CD4-positive, alpha-beta T cell treated with Interferon alpha-2 for 1 hour (primary cell): Measurements from ENCODE around the gene VAMP1.
A peak's percentile ranks its signal among the peaks of the same experiment; 100 is the strongest.
"Not testable (repeated sequence)": the region's sequence is repeated elsewhere in the genome, so short reads cannot be mapped to it uniquely, and the experiment has no call there.

Experiments used
- DNase-seq, 2 donors: peaks; one replicate each; pipeline ENCODE4 v3.0.0-alpha.2; 2020 to 2022

The VAMP1 gene

GRCh38 chr12:6469092-6469491 is 1.4 kb downstream of the VAMP1 start:
- DNase-seq = no peak

- no peak for DNase-seq
These were observed 2.2 kb downstream of the VAMP1 start for GRCh38 chr12:6468283-6468575.

- DNase-seq = not testable (repeated sequence)
These were observed 2.8 kb downstream of the VAMP1 start for GRCh38 chr12:6467571-6468282.

- DNase-seq = not testable (repeated sequence)
These were observed 3.7 kb downstream of the VAMP1 start for GRCh38 chr12:6466751-6467150.

- no peak for DNase-seq
These were observed 4.3 kb downstream of the VAMP1 start for GRCh38 chr12:6466184-6466573.

- peak; percentile 35 to 73 for DNase-seq
These were observed 4.9 kb downstream of the VAMP1 start for GRCh38 chr12:6465467-6466183.

- no peak for DNase-seq
These were observed 5.9 kb downstream of the VAMP1 start for GRCh38 chr12:6464531-6464930.

GRCh38 chr12:6463858-6464257 is 6.6 kb downstream of the VAMP1 start:
- no peak for DNase-seq

- DNase-seq = no peak
These were observed 7.3 kb downstream of the VAMP1 start for GRCh38 chr12:6463216-6463615.

- DNase-seq = no peak
These were observed 8.1 kb downstream of the VAMP1 start for GRCh38 chr12:6462234-6462995.

- DNase-seq = peak; percentile 86 to 87
These were observed 8.9 kb downstream of the VAMP1 start for GRCh38 chr12:6461401-6462233.

- DNase-seq = peak in 1 of 2 donors; percentile 68
These were observed 9.6 kb downstream of the VAMP1 start for GRCh38 chr12:6460751-6461371.

- no peak for DNase-seq
These were observed 11.5 kb downstream of the VAMP1 start for GRCh38 chr12:6459004-6459337.

GRCh38 chr12:6458281-6459003 is 12.0 kb downstream of the VAMP1 start:
- no peak for DNase-seq

GRCh38 chr12:6457220-6457945 is 13.1 kb downstream of the VAMP1 start:
- DNase-seq = no peak

- DNase-seq = no peak
These were observed 17.4 kb downstream of the VAMP1 start for GRCh38 chr12:6452944-6453630.

- DNase-seq = no peak
These were observed 18.1 kb downstream of the VAMP1 start for GRCh38 chr12:6452245-6452943.

- peak; percentile 82 to 90 for DNase-seq
These were observed 18.9 kb downstream of the VAMP1 start, which contains the start of gene TAPBPL for GRCh38 chr12:6451348-6452244. Gene TAPBPL (plus strand): TSS chr12:6452042. CDS start chr12:6452249, 207 bp downstream.

- no peak for DNase-seq
These were observed 19.6 kb downstream of the VAMP1 start for GRCh38 chr12:6450869-6451347.
